GM20000 (cell line): ENCODE measurements around the gene SOCS6.

ENCODE experiments used
- DNase-seq: peaks from one replicate; pipeline ENCODE4 v3.0.0; 2012; ENCODE audit warnings: low spot score
- CTCF ChIP-seq: IDR thresholded peaks from 2 replicates; pipeline ENCODE4 v1.5.1; 2012; ENCODE audit warnings: mild to moderate bottlenecking, control low read depth; ENCODE audit errors: extremely low read depth, missing control alignments

SOCS6 gene

GRCh38 chr18:70322928-70323327, 34.1 kb downstream of the SOCS6 start:
- DNase-seq: no peak
- TF ChIP-seq CTCF: no peak

GRCh38 chr18:70324897-70325296, 36.1 kb downstream of the SOCS6 start:
- DNase-seq: no peak
- TF ChIP-seq CTCF: no peak

- no peak for DNase-seq
- no peak for TF ChIP-seq CTCF
These were observed 37.4 kb downstream of the SOCS6 start for GRCh38 chr18:70326255-70326654.

- TF ChIP-seq CTCF: no peak
- no peak for DNase-seq
These were observed 39.3 kb downstream of the SOCS6 start for GRCh38 chr18:70328169-70328568.

- DNase-seq: no peak
- TF ChIP-seq CTCF: no peak
These were observed 40.2 kb downstream of the SOCS6 start for GRCh38 chr18:70329071-70329470.

GRCh38 chr18:70330887-70331286, 42.0 kb downstream of the SOCS6 start:
- no peak for DNase-seq
- no peak for TF ChIP-seq CTCF

GRCh38 chr18:70331456-70332097, 42.7 kb downstream of the SOCS6 start:
- no peak for TF ChIP-seq CTCF
- DNase-seq: no peak
